ENCODE results near the gene PLEKHF1.

PLEKHF1 gene

GRCh38 chr19:29680447-29680846 lies 15.2 kb downstream of the PLEKHF1 start:
- Histone ChIP-seq H3K27ac (ENCODE audit: low read depth, low read length, severe bottlenecking) (no peak overlapping the region), H3K36me3 (ENCODE audit: control insufficient read depth, insufficient read depth, low read length) (no peaks in the 10 kb centered on the region), H3K4me3 (ENCODE audit: extremely low read depth, insufficient read depth, low read length, poor library complexity, severe bottlenecking) (no peak overlapping the region), H3K9me3 (ENCODE audit: control insufficient read depth, low read length) (no peaks in the 10 kb centered on the region), H3K4me1 (ENCODE audit: control insufficient read depth, insufficient read depth, low read length, poor library complexity, severe bottlenecking) (no peaks in the 10 kb centered on the region)
- WGBS, 2 experiments (ENCODE audit: insufficient coverage in 2 of 2), result 73 to 90% methylated on average over 5 to 8 of the region's 12 CpGs

- H3K27ac ChIP-seq (ENCODE audit: low read depth, low read length, severe bottlenecking), result no peak overlapping the region
- WGBS, 2 experiments (ENCODE audit: insufficient coverage in 2 of 2), result 86 to 87% methylated on average over 6 to 7 of the region's 7 CpGs
- H3K9me3 ChIP-seq (ENCODE audit: control insufficient read depth, low read length), result no peaks in the 10 kb centered on the region
- H3K4me3 ChIP-seq (ENCODE audit: extremely low read depth, insufficient read depth, low read length, poor library complexity, severe bottlenecking), result no peak overlapping the region
- H3K4me1 ChIP-seq (ENCODE audit: control insufficient read depth, insufficient read depth, low read length, poor library complexity, severe bottlenecking), result no peaks in the 10 kb centered on the region
- no peaks in the 10 kb centered on the region for H3K36me3 ChIP-seq (ENCODE audit: control insufficient read depth, insufficient read depth, low read length)
Observed at GRCh38 chr19:29680937-29681336, 15.7 kb downstream of the PLEKHF1 start.

GRCh38 chr19:29681422-29682235 lies 16.4 kb downstream of the PLEKHF1 start:
- no peaks in the 10 kb centered on the region for H3K9me3 ChIP-seq (ENCODE audit: control insufficient read depth, low read length)
- WGBS, 2 experiments (ENCODE audit: insufficient coverage in 2 of 2), result 92 to 98% methylated on average over 8 to 9 of the region's 13 CpGs
- H3K36me3 ChIP-seq (ENCODE audit: control insufficient read depth, insufficient read depth, low read length), result no peaks in the 10 kb centered on the region
- H3K27ac ChIP-seq (ENCODE audit: low read depth, low read length, severe bottlenecking), result no peak overlapping the region
- no peaks in the 10 kb centered on the region for H3K4me1 ChIP-seq (ENCODE audit: control insufficient read depth, insufficient read depth, low read length, poor library complexity, severe bottlenecking)
- no peak overlapping the region for H3K4me3 ChIP-seq (ENCODE audit: extremely low read depth, insufficient read depth, low read length, poor library complexity, severe bottlenecking)

GRCh38 chr19:29682236-29682895 lies 17.1 kb downstream of the PLEKHF1 start:
- no peaks in the 10 kb centered on the region for H3K9me3 ChIP-seq (ENCODE audit: control insufficient read depth, low read length)
- WGBS, 2 experiments (ENCODE audit: insufficient coverage in 2 of 2), result 90 to 92% methylated on average over 12 to 14 of the region's 16 CpGs
- H3K36me3 ChIP-seq (ENCODE audit: control insufficient read depth, insufficient read depth, low read length), result no peaks in the 10 kb centered on the region
- H3K4me3 ChIP-seq (ENCODE audit: extremely low read depth, insufficient read depth, low read length, poor library complexity, severe bottlenecking), result no peak overlapping the region
- no peaks in the 10 kb centered on the region for H3K4me1 ChIP-seq (ENCODE audit: control insufficient read depth, insufficient read depth, low read length, poor library complexity, severe bottlenecking)
- no peak overlapping the region for H3K27ac ChIP-seq (ENCODE audit: low read depth, low read length, severe bottlenecking)

- 79 to 84% methylated on average over 10 of the region's 10 CpGs for WGBS, 2 experiments (ENCODE audit: insufficient coverage in 2 of 2)
- H3K27ac ChIP-seq (ENCODE audit: low read depth, low read length, severe bottlenecking), result no peak overlapping the region
- peaks cover 3% of the 10 kb centered on the region for H3K4me1 ChIP-seq (ENCODE audit: control insufficient read depth, insufficient read depth, low read length, poor library complexity, severe bottlenecking)
Observed at GRCh38 chr19:29683009-29683408, 17.7 kb downstream of the PLEKHF1 start.

GRCh38 chr19:29685326-29685725 lies 20.1 kb downstream of the PLEKHF1 start:
- H3K27ac ChIP-seq (ENCODE audit: low read depth, low read length, severe bottlenecking), result no peak overlapping the region
- H3K4me3 ChIP-seq (ENCODE audit: extremely low read depth, insufficient read depth, low read length, poor library complexity, severe bottlenecking), result no peak overlapping the region
- no peaks in the 10 kb centered on the region for H3K36me3 ChIP-seq (ENCODE audit: control insufficient read depth, insufficient read depth, low read length)
- H3K4me1 ChIP-seq (ENCODE audit: control insufficient read depth, insufficient read depth, low read length, poor library complexity, severe bottlenecking), result peaks cover 3% of the 10 kb centered on the region
- no peaks in the 10 kb centered on the region for H3K9me3 ChIP-seq (ENCODE audit: control insufficient read depth, low read length)
- 82 to 86% methylated on average over 6 of the region's 7 CpGs for WGBS, 2 experiments (ENCODE audit: insufficient coverage in 2 of 2)

More at GRCh38 chr19:29683009-29683408, 17.7 kb downstream of the PLEKHF1 start:
- Histone ChIP-seq H3K36me3 (ENCODE audit: control insufficient read depth, insufficient read depth, low read length) (no peaks in the 10 kb centered on the region), H3K9me3 (ENCODE audit: control insufficient read depth, low read length) (no peaks in the 10 kb centered on the region), H3K4me3 (ENCODE audit: extremely low read depth, insufficient read depth, low read length, poor library complexity, severe bottlenecking) (no peak overlapping the region)

GRCh38 chr19:29686285-29686805 lies 21.1 kb downstream of the PLEKHF1 start:
- no peak overlapping the region for H3K4me3 ChIP-seq (ENCODE audit: extremely low read depth, insufficient read depth, low read length, poor library complexity, severe bottlenecking)
- peaks cover 3% of the 10 kb centered on the region for H3K4me1 ChIP-seq (ENCODE audit: control insufficient read depth, insufficient read depth, low read length, poor library complexity, severe bottlenecking)
- no peaks in the 10 kb centered on the region for H3K36me3 ChIP-seq (ENCODE audit: control insufficient read depth, insufficient read depth, low read length)
- no peak overlapping the region for H3K27ac ChIP-seq (ENCODE audit: low read depth, low read length, severe bottlenecking)
- WGBS, 2 experiments (ENCODE audit: insufficient coverage in 2 of 2), result 94 to 95% methylated on average over 6 to 8 of the region's 8 CpGs
- H3K9me3 ChIP-seq (ENCODE audit: control insufficient read depth, low read length), result peaks cover 4% of the 10 kb centered on the region

- H3K4me3 ChIP-seq (ENCODE audit: extremely low read depth, insufficient read depth, low read length, poor library complexity, severe bottlenecking), result no peak overlapping the region
- no peak overlapping the region for H3K27ac ChIP-seq (ENCODE audit: low read depth, low read length, severe bottlenecking)
- 93 to 94% methylated on average over 10 to 13 of the region's 17 CpGs for WGBS, 2 experiments (ENCODE audit: insufficient coverage in 2 of 2)
Observed at GRCh38 chr19:29687244-29687896, 22.1 kb downstream of the PLEKHF1 start.

GRCh38 chr19:29687897-29688728 lies 22.9 kb downstream of the PLEKHF1 start:
- no peak overlapping the region for H3K4me3 ChIP-seq (ENCODE audit: extremely low read depth, insufficient read depth, low read length, poor library complexity, severe bottlenecking)
- H3K9me3 ChIP-seq (ENCODE audit: control insufficient read depth, low read length), result peaks cover 4% of the 10 kb centered on the region
- H3K36me3 ChIP-seq (ENCODE audit: control insufficient read depth, insufficient read depth, low read length), result no peaks in the 10 kb centered on the region
- peaks cover 3% of the 10 kb centered on the region for H3K4me1 ChIP-seq (ENCODE audit: control insufficient read depth, insufficient read depth, low read length, poor library complexity, severe bottlenecking)
- WGBS, 2 experiments (ENCODE audit: insufficient coverage in 2 of 2), result 84 to 86% methylated on average over 12 to 13 of the region's 18 CpGs
- H3K27ac ChIP-seq (ENCODE audit: low read depth, low read length, severe bottlenecking), result no peak overlapping the region

More at GRCh38 chr19:29687244-29687896, 22.1 kb downstream of the PLEKHF1 start:
- no peaks in the 10 kb centered on the region for H3K36me3 ChIP-seq (ENCODE audit: control insufficient read depth, insufficient read depth, low read length)
- peaks cover 3% of the 10 kb centered on the region for H3K4me1 ChIP-seq (ENCODE audit: control insufficient read depth, insufficient read depth, low read length, poor library complexity, severe bottlenecking)
- H3K9me3 ChIP-seq (ENCODE audit: control insufficient read depth, low read length), result peaks cover 4% of the 10 kb centered on the region

GRCh38 chr19:29690842-29691241 lies 25.6 kb downstream of the PLEKHF1 start:
- WGBS, 2 experiments (ENCODE audit: insufficient coverage in 2 of 2), result 60% methylated on average over 1 of the region's 2 CpGs; no CpG with 5 or more reads in 1 of the 2 experiments
- peaks cover 4% of the 10 kb centered on the region for H3K9me3 ChIP-seq (ENCODE audit: control insufficient read depth, low read length)
- H3K4me1 ChIP-seq (ENCODE audit: control insufficient read depth, insufficient read depth, low read length, poor library complexity, severe bottlenecking), result peaks cover 3% of the 10 kb centered on the region
- H3K4me3 ChIP-seq (ENCODE audit: extremely low read depth, insufficient read depth, low read length, poor library complexity, severe bottlenecking), result no peak overlapping the region
- no peaks in the 10 kb centered on the region for H3K36me3 ChIP-seq (ENCODE audit: control insufficient read depth, insufficient read depth, low read length)
- no peak overlapping the region for H3K27ac ChIP-seq (ENCODE audit: low read depth, low read length, severe bottlenecking)

Measured in mesodermal cell (in vitro differentiated cells).